Body of pancreas (tissue), 4 donors: ENCODE measurements around the gene C12orf57. TPM values are rescaled to one million over a fixed set of nuclear protein-coding genes. Genes with fewer than 3 reads are reported as not detected.

ENCODE experiments used
- ATAC-seq: fragments of 150-250 bp; one replicate; pipeline ENCODE4 v1.9.1; 2016
- DNase-seq, 4 donors: peaks; one replicate each; pipeline ENCODE4 v3.0.0-alpha.2; 2019
- H3K27ac ChIP-seq, 4 donors: fragments of 200-600 bp; sonication (generic); 1 replicate in 3 of 4; 2 replicates in 1 of 4; pipeline versions ENCODE4 v1.5.1 to v1.6.1; 2016 to 2019; ENCODE audit warnings: mild to moderate bottlenecking in 1 of 4, mixed read lengths in 1 of 4, moderate library complexity in 1 of 4
- H3K27me3 ChIP-seq, 2 donors: fragments of 200-600 bp; sonication (generic); one replicate each; pipeline ENCODE4 v1.6.0; 2016; ENCODE audit warnings: mild to moderate bottlenecking in 1 of 2
- H3K36me3 ChIP-seq, 2 donors: fragments of 200-600 bp; sonication (generic); replicated peaks in 1 of 2; 2 replicates each; pipeline ENCODE4 v1.5.1; 2016; ENCODE audit warnings: low read depth in 2 of 2; ENCODE audit not compliant: insufficient read depth in 1 of 2
- H3K4me1 ChIP-seq: fragments of 200-600 bp; sonication (generic); one replicate; pipeline ENCODE4 v1.6.0; 2016
- H3K4me3 ChIP-seq, 2 donors: fragments of 200-600 bp; sonication (generic); 1 replicate in 1 of 2; 2 replicates in 1 of 2; pipeline ENCODE4 v1.5.1; 2016 to 2019
- H3K9me3 ChIP-seq, 3 donors: fragments of 200-600 bp; sonication (generic); 1 replicate in 2 of 3; 2 replicates in 1 of 3; pipeline ENCODE4 v1.5.1; 2016
- CTCF ChIP-seq, 7 experiments: fragments of 450-650 bp in 4 of 7; fragments of 200-600 bp in 3 of 7; sonication (generic) in 3 of 7; IDR thresholded peaks; one replicate each; pipeline ENCODE4 v1.5.1; 2016 to 2019; ENCODE audit warnings: antibody characterized with exemption in 7 of 7
- POLR2A ChIP-seq, 3 donors: fragments of 450-650 bp; IDR thresholded peaks; one replicate each; pipeline ENCODE4 v1.6.1; 2016; ENCODE audit warnings: antibody characterized with exemption in 3 of 3, mild to moderate bottlenecking in 2 of 3
- WGBS, 2 donors: methylation state at CpG; one replicate each; pipeline ENCODE4 v1.1.5; 2017; 5-methylcytosine and 5-hydroxymethylcytosine counted together
- intact Hi-C: fragments of 100-400 bp; cut with DNase I; formaldehyde crosslinking; loops from one replicate; pipeline ENCODE4 v1.15.1; 2023
- total RNA-seq, 2 donors: library from RNA; depleted of rRNA; stranded (reverse); fragments of >200 nt; gene quantifications; one replicate each; pipeline ENCODE4 v1.1.0, GENCODE V29; 2016

Gene C12orf57
- total RNA-seq, 2 donors from 2014 or later: 219 to 302 TPM

DNA sequence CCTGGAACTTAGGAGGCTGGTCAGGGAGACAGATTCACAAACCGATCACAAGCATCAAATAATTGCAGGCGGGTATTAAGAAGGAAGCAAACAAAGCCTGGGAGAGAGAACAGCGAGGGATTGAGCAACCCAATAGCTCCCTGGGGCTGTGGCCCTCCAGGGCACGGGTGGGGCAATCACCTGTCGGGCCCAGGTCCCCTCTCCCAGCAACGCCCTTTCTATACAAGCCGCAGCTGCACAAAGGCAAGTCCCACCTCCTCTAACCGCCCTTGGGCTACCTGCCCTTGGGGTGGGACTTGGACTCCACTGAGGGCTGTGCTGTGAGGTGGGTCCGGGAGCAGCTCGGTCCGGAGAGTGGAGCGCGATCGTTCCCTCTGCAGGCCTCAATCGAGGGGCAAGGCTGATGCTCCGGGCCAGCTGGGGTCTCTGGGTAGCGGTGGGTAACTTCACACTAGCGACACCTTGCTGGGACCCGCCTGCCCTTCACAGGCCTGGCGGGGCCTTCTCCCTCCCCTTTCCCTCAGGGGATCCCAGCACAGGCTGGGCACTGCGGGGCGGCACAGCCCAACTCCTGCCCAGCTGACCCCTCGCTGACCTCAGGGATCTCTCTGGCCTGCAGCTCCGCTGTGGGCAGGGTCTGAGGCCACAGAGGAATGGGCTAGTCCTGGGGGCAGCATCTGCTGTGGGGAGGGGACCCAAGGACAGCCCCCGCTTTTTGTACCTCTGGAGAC lies 18.6 kb downstream of the C12orf57 start:
- Histone ChIP-seq H3K4me1 (peaks cover 60% of the 10 kb centered on the region), H3K36me3 (peaks cover 0 to 2% of the 10 kb centered on the region in 2 donors), H3K4me3 (peak overlapping the region in 1 of 2 donors; percentile 13), H3K27me3 (no peaks in the 10 kb centered on the region), H3K27ac (peak overlapping the region; percentile 99 to 100 (median 99)), H3K9me3 (no peaks in the 10 kb centered on the region)
- peak; percentile 22 to 75 (median 45) for TF ChIP-seq POLR2A (IDR thresholded peaks at IDR 0.05)
- TF ChIP-seq CTCF (IDR thresholded peaks at IDR 0.05): peak in 2 of 7 experiments; percentile 1 to 9
- ATAC-seq: peak; percentile 60
- WGBS, 2 donors: 7 to 18% methylated on average over 3 to 23 of the region's 25 CpGs
- DNase-seq: peak; percentile 81 to 93 (median 88)
- intact Hi-C loops: no loop called here

- 13 to 20% methylated on average over 27 to 32 of the region's 32 CpGs for WGBS, 2 donors
Observed at GRCh38 chr12:6963016-6963731, 19.4 kb downstream of the C12orf57 start.

GRCh38 chr12:6963791-6964413 lies 20.1 kb downstream of the C12orf57 start:
- WGBS, 2 donors: 9 to 17% methylated on average over 12 to 17 of the region's 17 CpGs
- Histone ChIP-seq H3K27me3 (no peaks in the 10 kb centered on the region), H3K4me3 (peak overlapping the region; percentile 50 to 92), H3K4me1 (peaks cover 74% of the 10 kb centered on the region), H3K9me3 (no peaks in the 10 kb centered on the region), H3K27ac (peak overlapping the region; percentile 99 to 100 (median 99)), H3K36me3 (peaks cover 0 to 2% of the 10 kb centered on the region in 2 donors)
- TF ChIP-seq POLR2A (IDR thresholded peaks at IDR 0.05) (no peak), CTCF (IDR thresholded peaks at IDR 0.05) (no peak)
- intact Hi-C loops: no loop called here
- ATAC-seq (no peak), DNase-seq (peak; percentile 60 to 73 (median 66))

More at GRCh38 chr12:6963016-6963731, 19.4 kb downstream of the C12orf57 start:
- ATAC-seq (peak; percentile 80), DNase-seq (peak; percentile 96 to 97 (median 96))
- peak in 4 of 7 experiments; percentile 53 to 76 (median 60) for TF ChIP-seq CTCF (IDR thresholded peaks at IDR 0.05)
- TF ChIP-seq POLR2A (IDR thresholded peaks at IDR 0.05): peak; percentile 98 to 100 (median 99)
- H3K4me3 ChIP-seq: peak overlapping the region; percentile 50 to 92
- peaks cover 0 to 2% of the 10 kb centered on the region in 2 donors for H3K36me3 ChIP-seq
- H3K27me3 ChIP-seq: no peaks in the 10 kb centered on the region
- H3K9me3 ChIP-seq: no peaks in the 10 kb centered on the region
- H3K4me1 ChIP-seq: peaks cover 67% of the 10 kb centered on the region
- H3K27ac ChIP-seq: peak overlapping the region; percentile 99 to 100 (median 99)
- intact Hi-C loops: no loop called here

- DNase-seq: no peak
- TF ChIP-seq CTCF (IDR thresholded peaks at IDR 0.05) (no peak), POLR2A (IDR thresholded peaks at IDR 0.05) (no peak)
- peaks cover 81% of the 10 kb centered on the region for H3K4me1 ChIP-seq
Observed at GRCh38 chr12:6964605-6965025, 20.8 kb downstream of the C12orf57 start.

More at GRCh38 chr12:6964605-6965025, 20.8 kb downstream of the C12orf57 start:
- intact Hi-C loops: no loop called here
- WGBS, 2 donors: 25 to 45% methylated on average over 3 to 8 of the region's 8 CpGs
- peaks cover 0 to 2% of the 10 kb centered on the region in 2 donors for H3K36me3 ChIP-seq
- no peak for ATAC-seq
- H3K27ac ChIP-seq: peak overlapping the region; percentile 99 to 100 (median 99)
- no peaks in the 10 kb centered on the region for H3K27me3 ChIP-seq
- peak overlapping the region; percentile 50 to 92 for H3K4me3 ChIP-seq
- no peaks in the 10 kb centered on the region for H3K9me3 ChIP-seq
